Urinary bladder (tissue), 4 donors: ENCODE results near the gene PDE4D. TPM values are rescaled to one million over a fixed set of nuclear protein-coding genes. Genes with fewer than 3 reads are reported as not detected.
"Not testable (repeated sequence)": the region's sequence is repeated elsewhere in the genome, so short reads cannot be mapped to it uniquely, and the experiment has no call there.

Source experiments
- DNase-seq: peaks from one replicate; pipeline ENCODE4 v3.0.0-alpha.2; 2015; ENCODE audit errors: extremely low spot score
- H3K27ac ChIP-seq: one replicate; pipeline ENCODE4 v1.5.1; 2013; ENCODE audit warnings: low read depth, mild to moderate bottlenecking, moderate library complexity
- H3K36me3 ChIP-seq: one replicate; pipeline ENCODE4 v1.6.1; 2013; ENCODE audit warnings: mild to moderate bottlenecking, moderate library complexity; ENCODE audit not compliant: insufficient read depth
- H3K4me1 ChIP-seq: one replicate; pipeline ENCODE4 v1.6.1; 2013; ENCODE audit warnings: mild to moderate bottlenecking, moderate library complexity; ENCODE audit not compliant: insufficient read depth
- H3K4me3 ChIP-seq: one replicate; pipeline ENCODE4 v1.5.1; 2013; ENCODE audit warnings: low read depth, low read length
- WGBS: extraction: QIAGEN DNeasy Blood & Tissue Kit; methylation state at CpG from one replicate; pipeline ENCODE4 v1.1.7; 2013; 5-methylcytosine and 5-hydroxymethylcytosine counted together
- polyA plus RNA-seq: library from polyadenylated mRNA; stranded (reverse); fragments of 200-250 nt; gene quantifications from one replicate; pipeline ENCODE4 v1.2.3, GENCODE V29; 2013
- total RNA-seq: library from RNA; depleted of rRNA; stranded (reverse); fragments of >200 nt; gene quantifications from one replicate; pipeline ENCODE4 v1.2.3, GENCODE V29; 2014
- donor health status: healthy with polysubstance abuse.
- donor health status: healthy.

The PDE4D gene
- total and polyA plus RNA-seq, 2 donors = 27.3 to 253 TPM

DNA sequence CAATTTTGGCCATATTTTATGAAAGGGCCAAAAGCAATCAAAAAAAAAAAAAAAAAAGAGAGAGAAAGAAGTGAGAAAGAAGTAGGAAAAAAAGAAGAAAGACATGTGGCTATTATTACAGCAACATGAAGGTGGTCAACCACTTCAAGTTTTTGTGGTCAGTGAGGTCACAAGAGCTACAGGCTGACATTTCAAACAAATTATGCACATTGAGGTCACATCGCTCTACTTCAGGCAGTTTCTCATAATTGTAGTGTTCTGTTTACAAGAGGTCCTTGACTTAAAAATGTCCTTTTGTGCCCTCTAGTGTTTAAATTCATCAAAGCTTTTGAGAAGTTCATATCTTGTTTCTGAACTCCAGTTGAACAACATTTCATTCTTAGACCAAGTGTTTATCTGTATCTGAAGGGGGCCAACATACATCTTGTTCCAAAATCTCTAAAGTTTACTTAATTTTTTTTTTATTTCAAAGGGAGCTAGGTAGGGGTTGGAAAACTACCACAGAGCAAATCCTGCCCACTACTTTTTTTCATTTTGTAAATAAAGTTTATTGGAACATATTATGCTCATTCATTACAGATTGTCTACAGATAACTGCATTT lies 513.1 kb downstream of the PDE4D start:
- no peak overlapping the region for H3K27ac ChIP-seq
- no peaks in the 10 kb centered on the region for H3K36me3 ChIP-seq
- no peaks in the 10 kb centered on the region for H3K4me1 ChIP-seq
- peak; percentile 50 for DNase-seq
- WGBS = 10% methylated on average over 1 of the region's 1 CpG
- no peak overlapping the region for H3K4me3 ChIP-seq

DNA sequence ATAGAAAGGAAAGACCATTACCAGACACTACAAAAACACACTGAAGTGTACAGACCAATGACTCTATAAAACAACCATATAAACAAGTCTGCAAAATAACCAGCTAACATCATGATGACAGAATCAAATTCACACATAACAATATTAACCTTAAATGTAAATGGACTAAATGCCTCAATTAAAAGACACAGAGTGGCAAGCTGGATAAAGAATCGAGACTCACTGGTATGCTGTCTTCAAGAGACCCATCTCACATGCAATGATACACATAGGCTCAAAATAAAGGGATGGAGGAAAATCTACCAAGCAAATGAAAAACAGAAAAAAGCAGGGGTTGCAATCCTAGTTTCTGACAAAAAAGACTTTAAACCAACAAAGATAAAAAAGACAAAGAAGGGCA lies 519.5 kb downstream of the PDE4D start:
- 97% methylated on average over 1 of the region's 1 CpG for WGBS
- not testable (repeated sequence) for H3K4me3 ChIP-seq, H3K4me1 ChIP-seq, DNase-seq, H3K36me3 ChIP-seq, H3K27ac ChIP-seq

DNA sequence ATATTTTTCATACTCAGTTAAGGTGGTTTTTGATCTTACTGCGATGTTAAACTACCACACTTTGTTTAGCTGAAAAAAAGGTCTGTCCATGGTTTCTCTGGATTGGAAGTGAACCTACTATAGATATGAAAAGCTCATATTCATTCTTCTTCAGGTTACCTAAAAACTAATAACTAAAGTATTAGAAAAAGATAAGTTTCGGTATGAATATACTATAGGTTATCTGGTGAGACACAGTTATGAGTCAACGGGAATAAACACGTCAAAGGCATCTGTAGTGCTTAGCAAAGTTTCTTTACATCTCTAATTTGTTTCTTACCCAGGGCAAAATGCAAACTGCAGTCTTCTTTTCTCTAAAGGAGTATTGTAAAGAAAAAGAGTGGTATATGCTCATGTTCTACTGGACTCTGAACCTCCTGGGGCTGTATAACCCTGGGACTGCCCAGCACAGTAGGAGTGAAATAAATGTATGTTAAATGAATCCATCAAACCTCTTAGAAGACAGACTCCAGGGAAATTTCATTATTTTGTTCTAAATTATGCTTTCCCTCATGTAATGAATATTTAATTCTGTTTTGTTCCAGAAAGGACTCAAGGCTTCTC lies 521.9 kb downstream of the PDE4D start:
- no peak for DNase-seq
- no peak overlapping the region for H3K27ac ChIP-seq
- 69% methylated on average over 4 of the region's 4 CpGs for WGBS
- no peaks in the 10 kb centered on the region for H3K36me3 ChIP-seq
- no peaks in the 10 kb centered on the region for H3K4me1 ChIP-seq
- H3K4me3 ChIP-seq = no peak overlapping the region

DNA sequence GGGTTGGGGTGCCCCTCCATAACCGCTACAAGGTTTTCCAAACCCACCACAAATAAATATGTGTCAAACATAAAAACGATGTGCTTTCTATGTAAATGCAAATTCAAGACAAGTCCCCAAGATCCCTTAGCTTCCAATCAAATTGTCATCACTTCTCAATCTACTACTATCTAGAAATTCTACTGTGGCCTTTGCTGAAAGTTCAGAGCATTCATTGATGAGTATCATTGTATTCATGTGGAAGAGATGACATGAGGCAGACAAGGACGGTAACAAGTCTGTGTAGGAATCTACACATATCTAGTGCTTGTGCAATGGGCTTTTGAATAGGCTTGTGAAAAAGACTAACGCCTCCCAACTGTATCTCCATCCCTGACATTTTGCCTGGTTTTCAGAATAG lies 524.6 kb downstream of the PDE4D start:
- Histone ChIP-seq H3K27ac (no peak overlapping the region), H3K36me3 (no peaks in the 10 kb centered on the region), H3K4me1 (peaks cover 2% of the 10 kb centered on the region), H3K4me3 (no peak overlapping the region)
- DNase-seq = no peak
- 95% methylated on average over 4 of the region's 4 CpGs for WGBS

DNA sequence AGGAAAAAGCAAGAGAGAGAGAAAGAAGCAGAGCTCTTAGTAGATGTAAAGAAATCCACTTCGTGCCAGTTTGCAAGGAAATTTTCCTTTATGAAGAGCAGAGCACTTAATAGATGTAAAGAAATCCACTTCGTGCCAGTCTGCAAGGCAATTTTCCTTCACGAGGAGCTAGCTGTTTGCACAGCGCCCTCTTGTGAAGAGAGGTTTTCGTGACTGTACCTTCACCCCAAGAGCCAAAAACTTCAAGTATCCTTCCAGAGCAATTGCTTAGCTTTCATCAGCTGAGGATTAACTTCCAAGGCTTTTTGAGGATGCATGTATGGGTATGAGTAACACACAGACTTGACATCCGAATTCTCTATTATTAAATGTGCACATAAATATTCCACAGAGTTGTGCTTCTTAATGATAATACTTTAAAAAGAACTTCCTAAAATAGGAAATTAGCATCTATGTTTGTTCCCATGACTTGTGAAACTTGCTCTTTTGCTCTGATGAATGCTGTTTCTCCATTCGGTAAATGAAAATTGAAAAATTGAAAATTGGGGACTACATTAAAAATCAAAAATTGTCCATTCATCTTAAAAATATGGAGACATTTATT lies 525.6 kb downstream of the PDE4D start:
- peaks cover 2% of the 10 kb centered on the region for H3K4me1 ChIP-seq
- H3K36me3 ChIP-seq = no peaks in the 10 kb centered on the region
- H3K4me3 ChIP-seq = no peak overlapping the region
- 18% methylated on average over 7 of the region's 7 CpGs for WGBS
- no peak overlapping the region for H3K27ac ChIP-seq
- peak; percentile 40 for DNase-seq

DNA sequence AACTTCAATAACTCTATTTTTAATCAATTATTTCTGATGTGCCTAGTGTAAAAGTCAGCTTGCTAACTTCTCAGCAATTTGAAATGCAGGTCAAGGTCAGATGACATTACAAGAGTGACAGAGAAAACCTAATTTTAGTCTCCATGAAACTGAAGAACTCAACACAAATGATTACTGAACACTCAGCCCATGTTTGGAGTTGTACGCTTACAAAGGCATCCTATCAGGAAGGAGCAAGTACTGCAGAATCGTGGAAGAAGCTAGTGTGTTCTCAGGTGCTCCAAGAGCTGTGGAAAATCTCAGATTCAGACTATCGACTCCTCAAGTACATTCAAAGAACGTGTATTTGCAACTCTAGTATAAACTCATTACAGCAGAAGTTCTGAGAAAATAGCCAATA lies 526.7 kb downstream of the PDE4D start:
- WGBS = 77% methylated on average over 4 of the region's 4 CpGs
- Histone ChIP-seq H3K4me3 (no peak overlapping the region), H3K27ac (no peak overlapping the region), H3K36me3 (no peaks in the 10 kb centered on the region), H3K4me1 (peaks cover 2% of the 10 kb centered on the region)
- no peak for DNase-seq

DNA sequence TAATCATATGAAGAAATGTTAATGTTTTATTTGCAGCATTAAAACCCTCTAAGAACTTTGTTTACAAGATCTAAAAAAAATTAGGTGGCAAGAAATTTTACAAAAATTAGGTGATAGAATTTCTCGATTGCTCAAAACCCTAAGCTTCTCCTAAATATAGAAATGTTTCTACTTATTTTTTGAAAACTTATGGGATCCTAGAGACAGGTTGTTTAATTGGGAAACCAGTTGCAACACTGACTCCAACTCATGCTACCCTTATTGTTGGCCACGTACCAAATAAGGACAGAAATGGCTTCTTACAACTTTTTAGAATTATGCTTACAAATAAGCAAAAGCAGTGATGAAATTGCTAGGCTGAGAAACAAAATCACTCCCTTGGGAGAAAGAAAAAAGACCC lies 531.1 kb downstream of the PDE4D start:
- WGBS = 78% methylated on average over 2 of the region's 2 CpGs
- Histone ChIP-seq H3K4me1 (peaks cover 2% of the 10 kb centered on the region), H3K27ac (no peak overlapping the region), H3K36me3 (no peaks in the 10 kb centered on the region), H3K4me3 (no peak overlapping the region)
- DNase-seq = no peak

DNA sequence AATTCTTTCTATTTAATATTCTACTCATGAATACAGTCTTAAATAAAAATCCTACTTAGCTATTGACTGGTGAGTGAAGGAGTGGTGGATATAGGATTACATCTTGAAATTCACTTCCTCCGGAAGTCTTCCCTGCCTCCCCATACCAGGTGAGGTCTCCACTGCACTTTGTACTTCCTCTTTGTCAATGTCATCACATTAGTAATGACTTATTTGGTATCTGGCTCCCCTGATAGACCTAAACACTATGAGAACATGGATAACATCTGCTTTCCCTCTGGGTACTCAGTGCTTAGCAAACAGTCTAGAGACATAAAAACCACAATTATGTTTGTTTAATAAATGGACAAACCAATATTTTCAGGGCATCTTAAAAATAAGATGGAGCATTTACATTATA lies 532.1 kb downstream of the PDE4D start:
- DNase-seq = no peak
- Histone ChIP-seq H3K4me3 (no peak overlapping the region), H3K4me1 (peaks cover 3% of the 10 kb centered on the region), H3K27ac (no peak overlapping the region), H3K36me3 (no peaks in the 10 kb centered on the region)
- WGBS = 94% methylated on average over 1 of the region's 1 CpG

DNA sequence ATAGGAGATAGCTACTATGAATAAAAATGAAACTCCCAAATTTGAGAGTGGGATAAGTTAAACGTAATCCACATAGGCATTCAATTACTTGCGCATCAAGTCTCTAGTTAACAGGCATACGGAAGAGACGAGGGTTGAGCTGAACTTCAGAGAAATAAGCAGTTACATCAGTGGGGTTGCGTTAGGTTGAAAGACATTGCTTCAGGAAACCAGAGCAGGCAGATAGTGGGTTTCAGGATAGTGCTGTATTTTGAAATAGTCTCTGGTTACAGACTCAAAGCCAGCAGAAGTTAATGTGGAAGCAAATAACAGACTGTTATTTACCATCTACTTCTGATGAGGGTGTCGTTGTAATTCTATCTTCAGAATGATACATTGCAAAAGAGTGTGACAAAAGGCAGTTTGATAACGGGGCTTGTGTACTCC lies 533.4 kb downstream of the PDE4D start:
- H3K36me3 ChIP-seq = no peaks in the 10 kb centered on the region
- no peak for DNase-seq
- peak overlapping the region; percentile 59 for H3K27ac ChIP-seq
- H3K4me3 ChIP-seq = no peak overlapping the region
- H3K4me1 ChIP-seq = peaks cover 3% of the 10 kb centered on the region
- 54% methylated on average over 7 of the region's 7 CpGs for WGBS

DNA sequence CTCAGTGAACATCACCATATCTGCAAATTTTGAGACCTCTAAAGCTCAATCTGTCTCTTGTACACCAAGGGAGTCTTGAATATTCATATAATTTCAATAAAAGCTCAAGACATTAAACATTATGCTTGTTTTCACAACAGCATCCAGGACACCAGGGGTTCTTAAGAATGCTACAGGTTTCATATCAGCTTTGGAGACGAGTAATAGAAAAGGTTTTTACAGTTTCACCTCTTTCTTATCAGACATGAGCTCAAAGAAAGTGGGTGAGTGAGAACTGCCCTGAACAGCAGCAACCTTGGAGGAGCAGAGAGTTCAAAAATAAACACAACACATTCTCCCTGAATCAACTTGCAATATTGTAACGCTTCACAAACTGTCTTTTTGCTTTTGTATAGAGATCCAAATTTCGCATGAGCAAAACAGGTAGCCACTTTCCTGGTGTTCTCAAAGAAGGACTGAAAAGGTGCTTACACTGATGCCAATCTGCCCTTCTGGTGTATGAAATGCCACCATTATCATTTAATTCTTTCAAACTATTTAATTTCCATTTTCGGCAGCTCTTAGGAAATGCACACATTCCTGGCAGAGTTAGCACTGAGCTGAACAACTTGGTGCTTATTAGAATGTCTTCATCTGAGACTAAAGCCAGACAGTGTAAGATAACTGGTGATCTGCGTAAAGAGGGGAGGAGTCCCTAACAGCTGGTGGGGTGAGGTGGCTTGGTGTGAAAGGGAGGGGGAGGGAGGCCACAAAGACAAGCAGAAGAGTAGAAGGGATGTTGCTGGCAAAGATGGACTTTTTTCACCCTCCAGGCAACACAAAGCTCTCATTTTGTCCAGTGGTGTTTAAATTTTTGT lies 535.3 kb downstream of the PDE4D start:
- Histone ChIP-seq H3K36me3 (no peaks in the 10 kb centered on the region), H3K4me1 (peaks cover 1% of the 10 kb centered on the region), H3K27ac (no peak overlapping the region), H3K4me3 (no peak overlapping the region)
- WGBS = 37% methylated on average over 5 of the region's 5 CpGs
- no peak for DNase-seq

DNA sequence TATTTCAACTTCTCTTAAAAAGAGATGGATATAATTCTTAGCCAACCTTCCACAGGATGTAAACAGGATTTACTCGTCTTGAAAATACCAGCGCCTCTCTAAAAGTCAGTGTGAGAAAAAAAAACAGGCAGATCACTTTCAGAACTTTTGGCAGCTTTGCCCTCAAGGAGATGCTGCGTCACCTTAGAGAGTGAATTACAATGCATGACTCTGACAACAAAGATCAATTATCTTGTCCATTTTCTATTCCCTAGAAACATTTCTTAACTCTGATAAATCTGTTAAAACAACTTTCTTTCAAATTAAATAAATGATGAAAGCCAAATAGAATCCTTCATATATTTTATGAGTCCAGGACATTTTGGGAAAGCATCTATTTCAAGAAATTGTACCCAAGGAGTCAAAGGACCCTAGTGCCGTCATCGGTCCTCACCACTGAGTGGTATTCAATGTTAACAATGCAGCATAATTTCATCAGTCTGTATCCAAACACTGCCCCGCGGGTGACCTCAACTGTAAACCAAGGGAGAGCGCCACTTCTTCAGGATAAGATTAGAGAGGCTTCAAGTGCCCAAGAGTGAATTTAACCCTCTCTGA lies 536.0 kb downstream of the PDE4D start:
- DNase-seq = no peak
- Histone ChIP-seq H3K27ac (peak overlapping the region; percentile 10), H3K4me3 (no peak overlapping the region), H3K4me1 (peaks cover 1% of the 10 kb centered on the region), H3K36me3 (no peaks in the 10 kb centered on the region)
- WGBS = 19% methylated on average over 8 of the region's 8 CpGs

DNA sequence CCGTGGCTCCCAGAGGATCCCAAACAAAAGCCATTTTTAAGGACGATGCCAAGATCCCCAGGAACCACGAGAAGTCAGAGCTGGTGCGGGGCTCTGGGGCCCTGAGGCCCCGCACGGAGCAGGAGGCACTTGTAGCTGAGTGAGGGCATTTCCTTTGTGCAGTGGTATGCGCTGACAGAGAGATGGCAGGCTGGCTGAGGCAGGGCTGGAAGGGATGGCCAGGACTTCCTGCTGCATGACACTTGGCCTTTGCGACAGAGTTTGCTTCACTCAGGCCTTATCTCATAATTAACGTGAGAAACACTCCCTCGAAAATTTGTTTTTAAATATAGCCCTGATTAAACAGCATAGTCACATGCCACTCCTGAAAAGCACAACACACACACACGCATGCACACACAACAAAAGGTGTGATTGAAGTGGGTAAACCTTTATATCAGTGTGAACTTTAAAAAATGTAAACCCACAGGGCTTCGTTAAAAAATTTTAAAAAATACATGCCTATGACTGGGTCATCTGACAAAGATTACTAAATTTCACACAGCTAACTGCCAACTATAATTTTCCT lies 536.6 kb downstream of the PDE4D start:
- Histone ChIP-seq H3K4me1 (peaks cover 1% of the 10 kb centered on the region), H3K27ac (peak overlapping the region; percentile 18)

DNA sequence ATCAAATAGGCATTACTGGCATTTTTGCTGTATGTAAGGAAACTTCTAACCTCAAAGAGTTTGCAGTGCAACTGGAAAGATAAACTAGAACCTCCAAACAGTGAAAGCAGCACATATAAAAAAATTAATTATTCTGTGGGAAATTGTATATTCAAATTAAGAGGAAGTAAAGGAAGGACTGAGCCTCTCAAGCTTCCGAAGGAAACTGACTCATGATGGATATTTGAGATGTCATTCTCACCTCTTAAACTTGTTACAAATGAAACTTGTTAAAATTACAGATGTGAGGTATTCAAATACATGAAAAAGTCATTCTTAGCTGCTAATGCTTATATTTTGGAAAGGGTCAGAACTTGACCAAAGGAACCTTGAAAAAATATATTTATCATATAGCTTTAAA lies 538.7 kb downstream of the PDE4D start:
- no peak overlapping the region for H3K27ac ChIP-seq
- 71% methylated on average over 1 of the region's 1 CpG for WGBS
- H3K4me1 ChIP-seq = peaks cover 1% of the 10 kb centered on the region
- no peak overlapping the region for H3K4me3 ChIP-seq
- DNase-seq = no peak
- no peaks in the 10 kb centered on the region for H3K36me3 ChIP-seq

More for the DNA sequence above, 536.6 kb downstream of the PDE4D start:
- Histone ChIP-seq H3K36me3 (no peaks in the 10 kb centered on the region), H3K4me3 (no peak overlapping the region)
- DNase-seq = no peak
- 42% methylated on average over 12 of the region's 12 CpGs for WGBS
